Caki2 (cell line): ENCODE results near the gene MAML3. TPM values are rescaled to one million over a fixed set of nuclear protein-coding genes. Genes with fewer than 3 reads are reported as not detected.

Experiments used
- DNase-seq: peaks from one replicate; pipeline ENCODE4 v3.0.0-alpha.2; 2015; ENCODE audit warnings: low read depth
- in situ Hi-C: cut with HindIII; loops from 2 replicates; pipeline ENCODE4 v1.10.0; 2016; ENCODE audit warnings: low sequenced_read_pairs, low pct_unique_long_range_greater_than_20kb, mixed read lengths
- total RNA-seq: library from RNA; depleted of rRNA; stranded (reverse); fragments of >200 nt; shearing (Covaris generic); gene quantifications from 2 replicates; pipeline ENCODE4 v1.2.3, GENCODE V29; 2014; ENCODE audit warnings: low replicate concordance

Gene MAML3
- total RNA-seq, 1 experiment from 2014 or later = 0.61 TPM

DNA sequence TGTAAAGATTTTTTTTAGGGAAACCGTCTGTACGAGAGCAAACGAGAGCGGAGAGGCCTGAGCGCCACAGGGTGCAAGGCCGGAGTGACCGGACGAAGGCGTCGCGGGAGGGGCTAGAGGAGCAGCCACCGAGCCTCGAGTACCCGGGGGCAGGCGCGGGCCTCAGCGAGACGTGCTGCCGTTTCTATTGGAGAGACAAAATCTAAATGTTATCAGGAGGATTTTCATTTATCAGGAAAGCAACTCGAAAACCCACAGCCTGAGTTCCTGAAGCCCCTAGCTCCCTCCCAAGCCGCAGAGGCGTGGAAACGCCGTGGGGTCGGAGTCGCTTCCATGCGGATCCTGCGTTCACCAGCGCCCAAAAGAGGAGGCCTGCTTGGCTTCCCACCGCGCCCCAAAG is 294.1 kb downstream of the MAML3 start:
- in situ Hi-C loops = no loop called here
- DNase-seq = no peak

DNA sequence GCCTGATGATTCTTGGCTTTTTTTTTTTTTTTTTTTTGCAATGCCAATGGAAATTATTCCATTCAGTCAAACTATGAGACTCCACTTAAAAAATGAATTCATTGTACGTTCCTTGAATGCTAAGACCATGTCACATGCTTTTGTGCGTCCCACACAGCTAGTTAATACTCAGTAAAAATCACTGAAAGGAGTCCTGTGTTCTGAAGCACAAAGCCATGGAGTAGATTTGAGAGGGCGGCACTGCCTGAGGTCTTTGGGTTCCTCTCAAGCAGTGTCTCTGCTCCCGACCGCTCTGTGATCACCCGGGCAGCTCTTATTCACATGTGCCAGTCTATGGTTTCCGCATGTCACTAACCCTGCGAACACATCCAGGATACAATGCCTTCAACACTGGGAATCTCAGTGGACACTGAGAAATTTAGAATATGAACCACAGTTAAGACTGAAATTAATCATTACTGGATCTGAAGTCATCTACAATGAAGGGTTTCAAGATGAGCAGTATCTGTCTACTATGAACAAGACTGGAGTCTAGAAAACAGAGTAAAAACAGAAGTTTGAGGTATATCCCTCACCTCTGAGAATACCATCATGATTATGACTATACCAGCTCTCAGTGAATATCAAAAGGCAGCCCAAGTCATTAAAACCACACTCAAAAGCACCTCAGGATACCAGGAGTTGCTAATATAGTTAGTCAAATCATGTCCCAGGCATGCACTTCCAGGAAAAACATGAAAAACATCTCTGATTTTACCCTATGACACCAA is 295.4 kb downstream of the MAML3 start:
- in situ Hi-C loops = no loop called here
- no peak for DNase-seq

- DNase-seq = no peak
- in situ Hi-C loops = no loop called here
Observed at GRCh38 chr4:139857977-139858376, 296.0 kb downstream of the MAML3 start.

- DNase-seq = no peak
- in situ Hi-C loops = no loop called here
Observed at GRCh38 chr4:139857021-139857420, 297.0 kb downstream of the MAML3 start.

DNA sequence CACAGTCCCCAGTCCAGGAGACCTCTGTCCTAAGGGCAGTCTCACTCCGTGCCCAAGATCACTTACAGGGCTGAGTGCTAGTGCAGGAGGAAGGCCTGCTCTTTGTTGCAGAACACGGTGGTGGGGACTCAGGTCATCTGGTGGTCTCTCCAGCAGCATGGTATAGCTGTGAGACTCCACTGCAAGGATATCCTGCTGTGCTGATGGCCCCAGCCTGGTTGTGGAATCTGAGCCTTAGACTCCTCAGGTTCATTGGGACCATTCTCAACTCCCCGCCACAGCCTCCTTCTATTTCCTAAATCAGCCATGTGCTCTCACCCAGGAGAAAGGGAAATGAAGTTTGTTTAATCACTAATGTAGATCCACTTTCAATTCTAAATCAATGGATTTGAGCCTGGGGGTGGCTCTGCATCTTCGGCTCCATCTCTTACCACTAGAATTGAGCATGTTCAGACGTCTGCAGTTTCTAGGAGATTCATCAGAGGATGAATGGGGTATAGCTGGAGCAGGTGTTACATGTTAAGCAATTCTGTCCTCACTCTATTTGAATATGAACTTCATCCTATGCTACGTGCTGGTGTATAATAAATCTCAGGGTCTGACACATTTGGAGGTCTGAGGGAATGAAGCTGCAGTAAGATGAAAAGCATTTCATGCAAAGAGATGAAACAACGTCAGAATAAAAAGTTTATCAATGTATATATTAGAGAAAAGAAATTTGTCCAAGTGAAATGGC is 299.1 kb downstream of the MAML3 start:
- DNase-seq = no peak
- in situ Hi-C loops = no loop called here

GRCh38 chr4:139853309-139853708 is 300.7 kb downstream of the MAML3 start:
- in situ Hi-C loops = no loop called here
- DNase-seq = no peak

DNA sequence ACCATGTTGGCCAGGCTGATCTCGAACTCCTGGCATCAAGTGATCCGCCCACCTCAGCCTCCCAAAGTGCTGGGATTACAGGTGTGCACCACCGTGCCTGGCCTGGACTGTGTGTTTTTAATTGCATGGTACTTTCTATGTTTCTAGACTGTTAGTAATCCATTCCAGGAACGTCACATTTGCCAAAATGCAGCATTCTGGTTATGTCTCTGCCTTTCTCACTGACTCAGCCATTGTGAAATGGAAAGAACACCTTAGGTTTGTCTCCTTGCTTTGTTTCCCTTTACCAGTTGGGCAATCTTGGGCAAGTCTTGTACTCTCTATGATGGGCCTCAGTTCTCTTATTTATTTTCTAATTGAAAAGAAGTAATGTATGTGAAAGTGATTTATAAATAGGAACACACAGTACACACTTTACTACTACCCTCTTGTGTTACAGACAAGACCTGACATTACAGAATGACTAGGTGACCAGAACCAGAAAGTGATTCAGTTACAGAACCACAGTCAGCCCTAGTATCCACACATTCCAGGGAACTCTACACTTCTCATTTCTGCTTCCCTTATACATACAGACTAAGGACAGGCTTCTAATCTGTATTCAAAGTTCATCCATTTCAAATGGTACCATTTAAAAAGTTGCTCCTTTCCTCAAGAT is 301.2 kb downstream of the MAML3 start:
- in situ Hi-C loops = no loop called here
- no peak for DNase-seq

DNA sequence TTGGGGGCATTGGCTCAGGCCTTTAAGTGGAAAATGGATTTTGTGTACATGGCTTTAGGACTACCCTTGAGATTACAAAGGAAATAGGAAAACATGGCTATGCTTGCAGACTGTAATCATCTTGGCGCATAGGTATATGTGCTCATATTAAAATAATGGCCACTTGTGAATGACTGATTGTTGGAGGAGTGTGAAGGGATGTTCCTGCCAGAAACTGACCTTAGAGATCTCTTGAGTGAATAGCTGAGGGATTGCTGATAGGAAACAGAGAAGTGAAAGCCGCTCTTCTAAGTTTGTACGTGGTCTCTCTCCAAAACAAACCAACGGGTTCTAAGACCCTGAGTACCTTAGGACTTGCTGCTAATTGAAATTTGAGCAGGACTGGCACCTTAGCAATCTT is 302.3 kb downstream of the MAML3 start:
- in situ Hi-C loops = no loop called here
- DNase-seq = no peak

DNA sequence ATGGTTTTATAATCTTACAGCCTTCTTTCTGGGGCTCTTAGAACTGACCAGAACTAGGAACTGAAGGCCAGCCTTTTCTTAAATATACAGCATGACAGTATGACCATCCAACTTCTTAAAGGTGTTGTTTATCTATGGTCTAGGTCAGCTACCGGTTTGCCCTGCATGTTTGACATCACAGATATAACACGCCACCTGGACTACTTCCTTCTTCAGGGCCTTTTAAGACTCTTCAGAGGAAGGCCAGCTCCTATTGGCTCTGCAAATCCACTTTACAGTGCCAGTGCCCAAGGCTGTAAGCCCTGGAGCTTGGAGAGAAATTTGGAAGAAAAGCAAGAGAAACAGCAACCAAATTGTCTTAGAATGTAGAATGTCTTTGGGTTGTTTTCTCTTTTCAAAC is 302.9 kb downstream of the MAML3 start:
- in situ Hi-C loops = no loop called here
- DNase-seq = no peak

- DNase-seq = no peak
- in situ Hi-C loops = no loop called here
Observed at GRCh38 chr4:139849219-139849618, 304.8 kb downstream of the MAML3 start.

- no peak for DNase-seq
- in situ Hi-C loops = no loop called here
Observed at GRCh38 chr4:139848028-139848427, 306.0 kb downstream of the MAML3 start.

DNA sequence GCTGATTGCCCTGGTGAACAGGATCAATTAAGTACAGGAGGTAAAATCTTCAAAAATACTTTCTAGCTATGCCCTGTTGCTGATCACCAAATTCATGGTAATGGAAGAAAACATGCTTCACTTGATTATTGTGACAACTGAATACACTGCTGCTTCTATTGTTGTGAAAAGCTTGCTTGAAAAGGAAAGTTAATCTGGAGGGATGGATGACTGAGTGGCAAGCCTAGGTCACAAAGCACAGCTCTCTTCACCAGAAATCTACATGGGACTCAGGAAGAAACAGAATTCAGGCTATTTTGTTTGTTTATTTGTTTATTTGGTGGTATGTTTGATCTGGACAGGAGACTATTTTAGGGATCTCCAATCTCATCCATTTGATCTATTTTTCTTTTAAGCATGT is 306.4 kb downstream of the MAML3 start:
- DNase-seq = no peak
- in situ Hi-C loops = no loop called here

DNA sequence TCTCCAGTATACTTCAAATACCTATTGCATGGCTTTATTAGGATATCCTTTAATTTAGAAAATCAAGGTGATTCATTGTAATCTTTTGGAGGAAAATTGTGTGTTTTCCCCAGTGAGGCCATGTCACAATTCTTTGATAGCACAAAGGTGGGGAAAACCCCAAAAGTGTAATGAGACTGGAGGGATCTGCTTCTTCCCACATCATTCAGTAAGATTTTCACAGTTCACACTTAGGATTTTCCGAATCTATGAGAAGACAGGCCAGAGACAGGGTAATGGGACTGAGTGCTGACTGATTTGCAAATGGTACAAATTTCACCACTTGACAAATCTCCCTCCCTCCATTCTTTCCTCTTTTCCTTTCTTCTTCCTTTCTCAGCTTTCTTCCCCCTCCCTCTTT is 307.2 kb downstream of the MAML3 start:
- DNase-seq = no peak
- in situ Hi-C loops = no loop called here

DNA sequence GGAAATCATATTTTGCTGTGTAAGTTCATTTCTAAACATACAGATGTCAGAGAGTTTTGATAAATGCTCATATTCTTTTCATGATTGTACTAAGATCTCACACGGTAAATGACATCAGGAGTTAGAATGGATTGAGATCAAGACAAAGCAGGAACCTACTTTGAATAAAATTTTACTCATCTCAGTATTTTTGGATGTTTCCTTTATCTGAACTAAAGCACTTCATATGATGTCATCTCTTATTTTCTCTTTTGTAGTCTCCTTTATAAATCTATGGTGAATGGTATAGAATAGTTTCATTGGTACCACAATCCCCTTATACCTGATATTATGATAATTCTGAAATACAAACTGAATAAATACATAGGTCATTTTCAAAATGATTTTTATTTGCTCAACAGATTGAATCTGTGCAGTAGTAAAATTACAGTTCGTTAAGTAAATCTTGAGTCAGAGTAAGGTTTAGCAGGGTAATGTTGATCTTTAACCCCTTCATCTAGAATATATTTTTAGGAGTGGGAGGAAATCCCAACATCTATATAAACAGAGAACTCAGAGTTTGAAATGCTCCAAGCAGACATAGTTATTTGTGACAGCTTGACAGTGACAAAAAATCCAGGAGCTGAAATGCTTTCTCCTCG is 308.4 kb downstream of the MAML3 start:
- DNase-seq = no peak
- in situ Hi-C loops = no loop called here

GRCh38 chr4:139844459-139845036 is 309.4 kb downstream of the MAML3 start:
- in situ Hi-C loops = no loop called here
- no peak for DNase-seq

- DNase-seq = no peak
- in situ Hi-C loops = no loop called here
Observed at GRCh38 chr4:139844057-139844456, 309.9 kb downstream of the MAML3 start.

DNA sequence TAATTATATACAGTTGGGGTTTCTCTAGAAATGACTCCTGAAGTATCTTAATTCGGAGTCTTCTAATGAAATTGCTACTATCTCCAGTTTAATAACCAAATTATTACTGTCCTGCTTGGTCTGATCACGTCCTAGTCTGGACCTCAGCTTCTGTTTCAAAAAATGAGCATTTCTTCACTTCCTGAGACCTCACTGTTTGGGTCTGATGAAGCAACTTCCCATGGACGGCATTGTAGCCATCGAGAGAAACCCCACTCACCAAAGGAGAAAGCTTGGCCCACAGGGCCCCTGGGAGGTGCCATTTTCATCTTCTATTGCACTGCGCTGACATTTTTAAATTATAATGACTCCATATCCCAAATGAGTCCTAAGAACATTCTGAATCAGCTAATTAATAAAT is 310.3 kb downstream of the MAML3 start:
- DNase-seq = no peak
- in situ Hi-C loops = no loop called here

DNA sequence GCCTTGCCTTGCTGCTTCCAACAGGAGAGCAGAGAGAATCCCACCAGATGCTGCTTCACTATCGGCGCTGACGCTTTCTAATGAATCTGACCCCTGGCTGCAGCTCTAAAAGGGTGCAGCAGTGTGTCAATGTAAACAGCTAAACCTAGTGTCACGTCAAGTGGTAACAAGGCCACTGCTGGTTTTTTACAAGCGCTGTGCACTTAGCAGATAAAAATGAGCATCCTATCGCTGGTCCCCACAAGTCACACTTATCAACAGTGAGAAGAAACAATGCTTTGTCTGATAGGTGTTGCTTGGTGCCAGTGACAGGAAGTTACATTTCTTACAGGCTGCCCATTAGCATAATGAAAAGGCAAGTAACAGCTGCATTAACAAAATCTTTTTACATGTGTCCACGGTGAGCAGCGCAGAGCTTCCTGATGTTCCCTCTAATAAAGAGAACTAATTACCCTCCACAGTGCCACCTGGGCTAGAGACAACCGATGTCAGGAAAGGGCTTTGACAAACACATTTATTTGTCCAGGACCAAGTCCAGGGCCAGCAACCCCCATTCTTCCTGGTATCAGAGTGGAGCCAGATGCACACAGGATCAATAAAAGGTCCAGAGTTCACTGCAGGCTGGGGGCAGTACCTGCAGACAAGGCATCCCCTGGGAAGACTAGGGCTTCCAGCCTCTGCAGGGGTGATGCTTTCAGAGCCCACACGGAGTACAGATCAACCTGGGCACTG is 312.4 kb downstream of the MAML3 start:
- no peak for DNase-seq
- in situ Hi-C loops = no loop called here
